Glomerular visceral epithelial cell (primary cell): ENCODE results near the gene PAX5.

Experiments
- DNase-seq: peaks from one replicate; pipeline ENCODE4 v3.0.0-alpha.2; 2016; ENCODE audit errors: extremely low spot score

The PAX5 gene

GRCh38 chr9:36834736-36835135, 199.3 kb downstream of the PAX5 start:
- no peak for DNase-seq

- DNase-seq = no peak
Observed at GRCh38 chr9:36833954-36834353, 200.1 kb downstream of the PAX5 start.

- no peak for DNase-seq
Observed at GRCh38 chr9:36832164-36832795, 201.8 kb downstream of the PAX5 start.

- no peak for DNase-seq
Observed at GRCh38 chr9:36831381-36832161, 202.5 kb downstream of the PAX5 start.

GRCh38 chr9:36828611-36829013, 205.5 kb downstream of the PAX5 start:
- no peak for DNase-seq

GRCh38 chr9:36827593-36827992, 206.5 kb downstream of the PAX5 start:
- DNase-seq = no peak

- DNase-seq = no peak
Observed at GRCh38 chr9:36826581-36826980, 207.5 kb downstream of the PAX5 start.

- no peak for DNase-seq
Observed at GRCh38 chr9:36825179-36825578, 208.9 kb downstream of the PAX5 start.

- no peak for DNase-seq
Observed at GRCh38 chr9:36823934-36824333, 210.1 kb downstream of the PAX5 start.

GRCh38 chr9:36823466-36823865, 210.6 kb downstream of the PAX5 start:
- DNase-seq = no peak

GRCh38 chr9:36822201-36822600, 211.9 kb downstream of the PAX5 start:
- DNase-seq = no peak

GRCh38 chr9:36820392-36820861, 213.6 kb downstream of the PAX5 start:
- DNase-seq = no peak

GRCh38 chr9:36818965-36819870, 214.8 kb downstream of the PAX5 start:
- DNase-seq = no peak

- no peak for DNase-seq
Observed at GRCh38 chr9:36818242-36818938, 215.7 kb downstream of the PAX5 start.

GRCh38 chr9:36817160-36817834, 216.8 kb downstream of the PAX5 start:
- DNase-seq = no peak

- no peak for DNase-seq
Observed at GRCh38 chr9:36816371-36816770, 217.7 kb downstream of the PAX5 start.

GRCh38 chr9:36815566-36816348, 218.3 kb downstream of the PAX5 start:
- DNase-seq = no peak

- no peak for DNase-seq
Observed at GRCh38 chr9:36815023-36815422, 219.0 kb downstream of the PAX5 start.

- DNase-seq = no peak
Observed at GRCh38 chr9:36813154-36813553, 220.9 kb downstream of the PAX5 start.

- DNase-seq = no peak
Observed at GRCh38 chr9:36812556-36812955, 221.5 kb downstream of the PAX5 start.
